HG03442 (cell line): ENCODE results near the gene KLHL2.
"Not testable (repeated sequence)": the region's sequence is repeated elsewhere in the genome, so short reads cannot be mapped to it uniquely, and the experiment has no call there.

ENCODE experiments used
- ATAC-seq: cut with Tn5 transposase; IDR thresholded peaks from one replicate; pipeline ENCODE4 v1.9.1; 2021; ENCODE audit warnings: mild to moderate bottlenecking, moderate library complexity; ENCODE audit not compliant: unreplicated experiment

KLHL2 gene

DNA sequence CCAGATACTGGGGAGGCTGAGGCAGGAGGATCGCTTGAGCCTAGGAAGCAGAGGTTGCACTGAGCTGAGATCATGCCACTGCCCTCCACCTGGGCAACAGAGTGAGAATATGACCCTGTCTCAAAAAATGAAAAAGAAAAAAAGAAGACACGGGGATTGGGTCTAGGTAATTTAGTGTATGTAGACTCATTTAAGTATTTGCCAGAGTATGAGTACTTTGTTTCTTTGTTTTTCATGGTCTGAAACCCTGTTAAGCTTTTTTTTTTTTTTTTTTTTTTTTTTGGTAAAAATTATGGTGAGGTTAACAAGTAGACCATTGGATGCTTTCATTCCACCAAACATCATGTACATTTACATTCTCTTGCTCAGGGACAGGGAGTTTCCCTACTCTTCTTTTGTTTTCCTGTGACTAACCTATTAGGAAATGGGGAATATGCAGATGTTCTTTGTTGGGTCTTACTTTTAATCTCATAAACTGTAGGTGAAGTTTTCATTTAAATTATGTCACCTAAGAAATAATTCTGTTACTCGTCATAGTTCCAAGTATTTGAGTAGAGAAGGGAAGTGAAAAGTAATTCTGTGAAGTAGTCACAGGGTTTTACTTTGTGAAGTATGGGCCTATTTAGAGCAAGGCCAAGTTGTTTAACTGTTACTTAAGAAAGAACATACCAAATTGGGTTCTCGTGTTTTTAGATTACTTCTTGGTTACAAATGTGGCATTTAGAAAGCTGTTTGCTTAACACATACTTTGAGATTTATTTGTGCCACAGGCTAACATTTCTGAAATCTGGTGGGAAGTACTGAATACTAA lies 25.5 kb downstream of the KLHL2 start:
- peak; percentile 64 for ATAC-seq

DNA sequence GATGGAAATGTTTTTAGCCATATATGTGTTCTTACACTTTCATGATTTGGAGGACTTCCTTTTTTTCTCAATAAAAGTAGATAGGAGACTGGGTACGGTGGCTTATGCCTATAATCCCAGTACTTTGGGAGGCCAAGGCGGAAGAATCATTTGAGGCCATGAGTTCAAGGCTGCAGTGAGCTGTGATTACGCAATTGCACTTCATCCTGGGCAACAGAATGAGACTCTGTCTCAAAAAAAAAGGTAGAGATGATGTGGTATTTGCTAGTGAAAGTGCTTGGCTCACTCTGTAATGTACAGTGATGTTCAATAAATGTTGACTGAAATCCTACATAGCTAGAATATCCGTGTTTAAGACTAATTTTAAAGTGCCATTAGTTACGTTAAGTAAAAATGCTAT lies 27.4 kb downstream of the KLHL2 start:
- no peak for ATAC-seq

DNA sequence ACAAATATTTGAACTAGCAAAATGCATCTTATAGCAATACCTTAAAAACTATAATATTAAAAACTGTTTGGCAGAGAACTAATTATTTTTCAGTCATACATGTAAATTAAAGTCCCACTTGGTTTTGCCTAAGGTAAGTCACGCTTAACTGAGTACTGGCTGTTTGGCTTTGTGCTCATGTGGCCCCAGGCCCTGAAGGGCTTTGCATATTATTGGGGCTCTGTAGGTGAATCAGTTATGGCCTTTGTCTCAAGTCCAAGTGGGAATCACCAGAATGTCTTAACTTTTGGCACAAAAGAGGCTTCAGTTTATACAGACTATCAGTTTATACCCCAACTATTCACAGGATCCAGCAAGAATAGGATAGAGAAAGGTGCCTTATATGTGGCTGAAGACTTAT lies 29.5 kb downstream of the KLHL2 start:
- not testable (repeated sequence) for ATAC-seq

DNA sequence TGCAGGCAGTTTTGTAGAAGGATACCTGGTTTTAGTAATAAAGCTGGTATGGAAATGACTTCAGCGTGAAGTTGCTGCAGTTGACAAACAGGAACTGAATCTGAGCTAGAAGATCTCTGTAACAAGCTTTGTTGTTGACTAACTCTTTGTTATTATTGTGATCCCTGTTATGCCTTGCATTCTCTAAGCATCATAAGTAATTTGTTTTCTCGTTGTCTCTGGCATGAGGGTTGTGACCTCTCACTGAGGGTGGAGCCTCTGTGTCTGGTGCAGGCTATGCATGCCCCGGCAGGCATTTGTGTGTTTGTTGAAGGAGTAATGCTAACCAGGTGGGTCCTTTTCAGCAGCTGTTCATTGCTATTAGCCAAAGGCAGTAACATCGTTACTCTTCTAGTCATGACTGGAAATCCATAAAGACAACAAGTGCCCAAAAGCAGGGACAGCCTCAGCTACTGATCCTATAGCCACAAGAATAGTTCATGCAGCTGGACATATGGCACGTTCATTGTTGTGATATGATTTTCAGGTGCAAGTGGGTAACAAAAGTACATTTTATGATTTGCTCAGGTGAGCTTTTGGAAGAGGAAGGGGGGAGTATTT lies 30.8 kb downstream of the KLHL2 start:
- peak; percentile 73 for ATAC-seq

DNA sequence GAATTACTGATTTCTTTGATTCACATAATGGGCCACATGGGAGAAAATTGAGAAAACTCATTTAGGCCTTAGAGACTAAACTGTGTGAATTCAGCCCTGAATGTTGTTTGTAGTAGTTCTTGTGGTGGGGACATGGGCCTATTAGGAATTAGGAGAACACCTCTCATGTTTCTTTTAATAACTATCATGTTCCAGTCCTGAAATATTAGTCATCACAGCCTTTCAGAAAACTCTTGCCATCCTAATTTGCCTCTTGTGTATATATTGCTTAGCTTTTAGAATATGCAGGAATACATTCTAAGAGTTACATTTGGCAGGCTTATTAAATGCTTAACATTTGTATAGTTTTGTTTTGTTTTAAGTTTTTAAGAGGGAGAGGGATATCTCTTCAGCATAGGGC lies 33.4 kb downstream of the KLHL2 start:
- peak; percentile 41 for ATAC-seq

DNA sequence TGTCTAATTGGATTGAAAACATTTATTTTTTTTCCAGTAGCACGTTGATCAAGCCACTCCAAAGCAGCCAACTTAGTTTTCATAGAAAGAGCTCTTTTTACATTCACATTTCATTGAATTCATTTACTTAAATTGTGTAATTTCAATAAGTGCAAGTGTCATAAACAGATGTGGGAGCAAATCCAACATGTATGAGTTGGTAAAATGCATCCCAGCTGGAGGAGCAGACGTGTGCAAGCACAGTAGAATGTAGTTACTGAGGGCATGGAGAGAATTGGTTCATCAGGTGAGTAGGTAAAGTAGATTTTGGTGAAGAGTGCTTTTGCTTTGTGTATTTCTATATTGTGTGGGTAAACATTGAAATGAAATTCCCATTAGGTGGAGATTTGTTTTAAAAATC lies 36.8 kb downstream of the KLHL2 start:
- ATAC-seq: not testable (repeated sequence)

DNA sequence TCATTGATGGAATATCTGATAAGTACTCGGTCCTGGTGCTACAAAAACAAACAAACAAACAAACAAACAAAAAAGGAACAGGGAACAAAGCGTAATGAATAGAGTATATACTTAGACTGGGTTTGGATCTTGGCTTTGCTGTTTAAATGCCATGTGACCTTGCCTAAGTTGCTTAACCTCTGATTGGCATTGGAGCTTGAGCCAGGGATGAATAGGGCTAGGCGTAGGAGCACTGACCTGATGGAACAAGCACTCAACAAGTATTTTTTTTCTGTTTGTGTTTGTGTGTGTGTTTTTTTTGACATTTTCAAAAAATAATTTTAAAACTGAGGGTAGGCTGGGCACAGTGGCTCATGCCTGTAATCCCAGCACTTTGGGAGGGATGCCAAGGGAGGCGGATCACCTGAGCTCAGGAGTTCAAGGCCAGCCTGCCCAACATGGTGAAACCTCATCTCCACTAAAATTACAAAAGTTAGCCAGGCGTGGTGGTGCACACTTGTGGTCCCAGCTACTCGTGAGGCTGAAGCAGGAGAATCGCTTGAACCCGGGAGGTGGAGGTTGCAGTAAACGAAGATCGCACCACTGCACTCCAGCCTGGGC lies 37.3 kb downstream of the KLHL2 start:
- ATAC-seq: not testable (repeated sequence)

DNA sequence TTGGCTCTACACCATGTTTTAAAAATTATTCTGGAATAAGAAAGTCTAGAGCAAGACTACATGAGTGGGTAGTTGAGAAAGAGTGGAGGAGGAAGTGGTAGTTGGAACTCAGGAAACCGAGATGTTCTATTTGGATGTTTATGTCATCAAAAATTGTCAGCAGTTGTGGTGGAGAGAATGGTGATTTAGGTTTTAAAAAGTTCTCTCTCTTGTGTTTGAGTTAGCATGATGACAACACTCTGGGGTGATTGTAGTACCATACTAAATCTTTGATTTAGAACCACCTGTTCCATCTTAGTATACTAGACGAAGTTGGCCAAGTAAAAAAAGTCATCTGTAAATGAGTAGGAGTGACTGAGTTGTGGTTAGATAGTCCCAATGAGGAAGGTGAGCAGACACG lies 40.7 kb downstream of the KLHL2 start:
- no peak for ATAC-seq

DNA sequence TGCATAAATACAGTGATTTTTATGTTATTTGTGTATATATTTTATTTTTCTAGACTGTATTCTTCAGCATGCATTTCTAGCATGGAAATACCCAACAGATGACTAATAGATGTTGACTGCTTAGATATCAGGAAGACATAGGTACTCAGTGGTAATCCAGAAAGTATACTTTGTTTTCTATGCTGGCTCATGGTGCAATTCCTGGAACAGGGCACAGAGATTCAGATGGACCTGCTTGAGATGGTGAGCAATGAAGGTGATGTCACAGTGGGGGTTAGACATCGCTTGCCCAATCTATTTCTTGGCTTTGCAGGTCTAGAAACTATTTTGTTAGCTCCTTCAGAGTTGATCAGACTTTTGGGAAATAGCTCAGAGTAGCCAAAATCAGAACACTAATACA lies 41.5 kb downstream of the KLHL2 start:
- not testable (repeated sequence) for ATAC-seq

DNA sequence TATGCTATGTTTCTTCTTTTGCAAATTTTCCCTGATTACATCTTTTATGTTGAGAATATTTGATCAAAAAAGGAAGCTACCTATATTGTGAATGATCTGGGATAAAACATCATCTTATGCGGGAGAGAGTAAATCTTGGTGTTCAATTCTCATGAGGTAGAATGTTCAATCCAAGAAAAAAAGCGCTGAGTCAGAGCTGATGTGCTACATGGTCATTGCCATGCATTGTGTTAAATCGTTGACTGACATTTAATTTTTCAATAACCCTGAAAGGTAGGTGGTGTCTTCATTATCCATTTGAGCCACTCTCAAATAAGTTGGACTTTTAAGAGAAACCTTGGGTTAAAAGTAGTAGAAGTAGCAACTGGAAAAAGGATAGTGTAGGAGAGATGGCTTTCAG lies 47.4 kb downstream of the KLHL2 start:
- ATAC-seq: not testable (repeated sequence)

DNA sequence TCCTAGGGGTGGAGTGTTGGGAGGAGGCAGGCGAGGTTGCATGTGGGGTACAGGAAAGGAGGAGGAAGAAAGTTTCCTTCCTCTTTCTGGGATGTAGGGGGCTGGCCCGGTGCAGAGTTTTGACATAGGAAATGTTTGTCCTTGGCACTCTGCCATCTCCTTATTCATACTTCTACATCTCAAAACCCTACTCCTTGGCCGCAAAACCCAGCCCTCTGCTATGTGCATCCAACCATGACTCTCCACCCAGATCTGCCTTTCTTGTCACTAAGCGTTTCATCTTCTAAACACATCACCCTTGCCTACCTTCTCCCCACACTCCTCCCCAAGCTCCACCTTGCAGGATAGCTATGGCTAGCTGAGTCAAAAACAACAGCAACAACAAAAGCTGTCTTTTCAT lies 48.1 kb downstream of the KLHL2 start:
- ATAC-seq: peak; percentile 98

DNA sequence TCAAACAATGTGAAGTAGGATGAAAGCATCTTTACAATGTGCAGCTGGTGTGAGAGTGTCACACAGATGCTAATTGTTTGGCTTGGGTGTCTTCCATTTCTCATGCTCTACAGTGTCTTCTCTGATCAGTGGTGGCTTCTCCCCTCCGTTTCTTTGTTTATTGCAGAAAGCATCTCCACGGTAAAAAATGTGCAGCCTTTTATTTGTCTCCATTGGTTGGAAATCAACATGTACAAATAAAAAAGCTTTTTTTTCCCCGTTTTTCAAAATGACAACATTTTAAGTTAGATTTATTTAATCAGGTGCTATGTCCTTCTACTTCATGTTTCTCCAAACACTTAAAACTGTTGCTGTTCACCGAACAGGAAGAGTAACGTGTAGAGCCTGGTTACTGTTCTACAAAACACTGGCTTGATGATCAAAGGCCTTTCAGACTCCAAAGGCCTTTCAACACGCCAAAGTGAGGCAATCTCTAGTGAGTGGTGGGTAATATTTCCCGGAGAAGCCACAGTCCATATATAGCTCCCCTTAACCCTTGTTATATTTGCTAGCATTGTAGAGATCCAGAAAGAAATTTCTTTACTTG lies 48.8 kb downstream of the KLHL2 start:
- not testable (repeated sequence) for ATAC-seq

DNA sequence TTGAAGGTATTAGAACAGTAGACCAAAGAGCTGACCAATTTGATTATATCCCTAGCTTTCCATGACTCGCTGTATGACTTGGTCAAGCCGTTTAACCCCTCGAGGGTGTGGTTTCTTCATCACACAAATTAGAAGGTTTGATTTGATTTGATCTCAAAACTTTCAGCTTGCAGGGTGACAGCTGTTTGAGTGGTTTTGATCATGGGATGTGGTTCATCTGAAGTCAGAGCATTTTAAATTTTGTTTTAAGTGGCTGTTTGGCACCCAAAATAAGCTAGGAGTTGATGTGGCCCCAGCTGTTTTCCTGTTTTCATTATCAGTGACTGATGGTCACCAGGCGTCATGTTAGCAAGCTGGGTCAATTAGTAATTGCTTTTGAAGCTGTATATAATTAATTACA lies 52.4 kb downstream of the KLHL2 start:
- ATAC-seq: not testable (repeated sequence)

DNA sequence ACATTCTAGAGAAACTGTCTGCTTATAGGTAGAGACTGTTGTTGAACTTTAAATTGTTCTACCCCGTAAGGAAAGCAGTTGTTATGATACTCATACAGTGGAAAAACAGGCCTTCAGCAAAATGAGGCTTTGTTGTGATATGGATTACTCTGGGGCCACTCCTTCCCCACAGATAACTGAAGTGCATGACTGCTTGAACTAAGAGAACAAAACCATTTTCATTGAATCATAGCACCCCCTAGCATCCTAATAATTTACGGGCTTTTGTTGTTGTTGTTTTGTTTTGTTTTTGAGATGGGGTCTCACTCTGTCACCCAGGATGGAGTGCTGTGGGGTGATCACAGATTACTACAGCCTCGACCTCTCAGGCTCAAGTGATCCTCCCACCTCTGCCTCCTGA lies 54.9 kb downstream of the KLHL2 start:
- ATAC-seq: not testable (repeated sequence)

DNA sequence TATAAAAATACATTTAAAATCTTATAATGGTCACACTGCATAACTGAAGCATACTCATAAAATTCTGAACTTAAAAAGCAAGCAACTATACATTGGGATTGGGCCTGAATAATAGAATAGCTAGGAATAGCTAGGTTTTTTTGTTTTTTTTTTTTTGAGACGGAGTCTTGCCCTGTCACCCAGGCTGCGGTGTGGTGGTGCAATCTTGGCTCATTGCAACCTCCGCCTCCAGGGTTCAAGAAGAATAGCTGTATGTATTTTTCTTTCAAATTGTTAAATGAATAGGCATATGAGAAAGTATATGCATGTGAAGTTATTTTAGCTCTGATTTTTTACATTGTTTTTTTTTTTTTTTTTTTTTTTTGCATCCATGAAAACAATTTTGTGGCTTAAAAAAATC lies 56.1 kb downstream of the KLHL2 start:
- ATAC-seq: not testable (repeated sequence)

DNA sequence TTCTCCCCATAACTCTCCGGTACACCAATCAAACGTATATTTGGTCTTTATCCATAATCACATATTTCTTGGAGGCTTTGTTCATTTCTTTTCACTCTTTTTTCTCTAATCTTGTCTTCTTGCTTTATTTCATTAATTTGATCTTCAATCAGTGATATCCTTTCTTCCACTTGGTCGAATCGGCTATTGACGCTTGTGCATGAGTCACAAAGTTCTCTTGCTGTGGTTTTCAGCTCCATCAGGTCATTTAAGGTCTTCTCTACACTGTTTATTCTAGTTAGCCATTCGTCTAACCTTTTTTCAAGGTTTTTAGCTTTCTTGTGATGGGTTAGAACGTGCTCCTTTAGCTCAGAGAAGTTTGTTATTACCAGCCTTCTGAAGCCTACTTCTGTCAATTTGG lies 62.6 kb downstream of the KLHL2 start:
- ATAC-seq: not testable (repeated sequence)

DNA sequence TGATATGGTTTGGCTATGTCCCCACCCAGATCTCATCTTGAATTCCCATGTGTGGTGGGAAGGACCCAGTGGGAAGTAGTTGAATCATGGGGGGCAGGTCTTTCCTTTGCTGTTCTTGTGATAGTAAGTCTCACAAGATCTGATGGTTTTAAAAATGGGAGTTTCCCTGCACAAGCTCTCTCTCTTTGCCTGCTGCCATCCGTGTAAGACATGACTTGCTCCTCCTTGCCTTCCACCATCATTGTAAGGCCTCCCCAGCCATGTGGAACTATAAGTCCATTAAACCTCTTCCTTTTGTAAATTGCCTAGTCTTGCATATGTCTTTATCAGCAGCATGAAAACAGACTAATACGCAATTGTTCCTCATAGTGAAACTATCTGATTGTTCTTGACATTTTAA lies 66.1 kb downstream of the KLHL2 start:
- not testable (repeated sequence) for ATAC-seq

DNA sequence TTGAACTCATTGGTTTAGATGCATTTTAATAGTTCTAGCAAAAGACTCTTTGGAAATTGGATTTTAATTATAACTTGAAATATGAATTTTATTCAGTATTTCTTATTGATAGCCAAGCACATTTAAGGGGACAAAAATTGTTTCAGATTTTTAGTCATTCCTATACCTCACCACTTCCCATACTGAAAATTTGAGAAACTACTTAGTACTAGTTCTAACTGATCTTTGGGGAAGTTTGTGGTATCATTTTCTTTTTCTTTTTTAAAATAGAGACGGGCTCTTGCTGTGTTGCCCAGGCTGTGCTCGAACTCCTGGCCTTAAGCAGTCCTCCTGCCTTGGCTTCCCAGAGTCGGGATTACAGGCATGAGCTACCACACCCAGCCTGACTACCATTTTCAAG lies 68.0 kb downstream of the KLHL2 start:
- ATAC-seq: not testable (repeated sequence)

DNA sequence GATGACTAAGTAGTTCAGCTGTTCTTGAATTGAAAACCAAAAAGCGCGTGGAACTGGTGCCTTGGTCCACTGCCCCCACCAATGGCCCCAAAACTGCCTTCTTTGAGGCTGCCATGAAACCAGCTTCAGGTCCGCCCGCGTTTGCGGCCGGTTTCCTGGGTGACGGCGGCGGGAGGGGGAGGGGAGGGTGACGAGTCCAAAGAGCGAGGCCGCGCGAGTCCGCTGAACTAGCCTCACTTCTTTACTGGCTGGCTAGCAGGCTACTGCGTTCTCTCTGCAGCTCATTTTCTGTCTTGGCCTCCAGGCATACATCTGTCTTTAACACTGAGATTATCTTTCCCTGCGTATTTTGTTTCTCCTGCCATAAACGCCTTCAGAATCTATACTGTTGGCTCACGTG lies 72.2 kb downstream of the KLHL2 start:
- ATAC-seq: not testable (repeated sequence)

DNA sequence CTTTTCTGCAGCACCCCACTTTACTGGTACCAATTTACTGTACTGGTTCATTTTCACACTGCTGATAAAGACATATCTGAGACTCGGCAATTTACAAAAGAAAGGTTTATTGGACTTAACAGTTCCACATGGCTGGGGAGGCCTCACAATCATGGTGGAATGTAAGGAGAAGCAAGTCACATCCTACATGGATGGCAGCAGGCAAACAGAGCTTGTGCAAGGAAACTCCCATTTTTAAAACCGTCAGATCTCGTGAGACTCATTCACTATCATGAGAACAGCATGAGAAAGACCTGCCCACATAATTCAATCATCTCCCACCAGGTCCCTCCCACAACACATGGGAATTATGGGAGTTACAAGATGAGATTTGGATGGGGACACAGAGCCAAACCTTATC lies 77.3 kb downstream of the KLHL2 start:
- not testable (repeated sequence) for ATAC-seq

DNA sequence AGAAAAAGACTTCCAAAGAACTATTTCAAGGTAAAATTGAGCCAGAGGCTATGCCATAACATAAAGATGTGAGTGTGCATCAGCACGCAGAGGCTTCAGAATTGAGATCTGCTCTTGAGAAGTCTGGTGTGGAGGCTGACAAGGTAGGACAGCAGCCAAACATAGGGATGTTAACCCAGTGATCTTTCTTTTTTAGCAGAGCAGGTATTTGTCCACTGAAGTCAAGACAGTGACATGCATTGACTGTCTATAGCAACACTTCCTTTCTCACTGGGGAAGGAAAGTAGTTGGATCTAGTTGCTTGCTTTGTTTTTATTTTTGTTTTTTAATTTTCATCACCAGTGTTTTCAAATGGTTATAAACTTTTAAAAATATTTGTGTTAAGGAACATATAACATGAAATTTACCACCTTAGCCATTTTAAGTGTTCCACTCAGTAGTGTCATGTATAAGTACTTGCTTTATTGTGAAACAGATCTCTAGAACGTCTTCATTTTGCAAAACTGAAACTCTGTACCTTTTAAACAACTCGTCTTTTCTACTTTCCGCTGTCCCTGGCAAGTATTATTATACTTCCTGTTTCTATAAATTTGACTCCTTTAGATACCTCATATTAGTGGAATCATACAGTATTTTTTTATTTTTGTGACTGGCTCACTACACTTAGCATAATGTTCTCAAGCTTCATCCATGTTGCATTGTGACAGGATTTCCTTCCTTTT lies 79.4 kb downstream of the KLHL2 start:
- peak; percentile 74 for ATAC-seq
